K562 (cell line): ENCODE data around the gene RBFOX1. TPM values are rescaled to one million over a fixed set of nuclear protein-coding genes. Genes with fewer than 3 reads are reported as not detected.

Experiments
- ERF ChIP-seq: fragments of 450-650 bp; formaldehyde crosslinking; IDR thresholded peaks from 2 replicates; pipeline ENCODE4 v1.4.0; 2020; ENCODE audit warnings: mild to moderate bottlenecking, mixed read lengths
- polyA plus RNA-seq, 8 experiments: library from polyadenylated mRNA; depleted of rRNA in 4 of 8; stranded (reverse) in 5 of 8; unstranded in 3 of 8; fragments of >200 nt; fragmentation: Nextera tagmentation in 2 of 8; fragmentation: Illumina TruSeq in 1 of 8; extraction: Ambion mirVana in 2 of 8; extraction: Trizol in 1 of 8; gene quantifications; 2 replicates each; pipeline versions ENCODE4 v1.2.1 to v1.2.3, GENCODE V29; 2011 to 2014; ENCODE audit warnings: inconsistent platforms in 1 of 8, missing spikeins in 1 of 8
- total RNA-seq, 7 experiments: library from RNA; depleted of rRNA in 6 of 7; stranded (reverse); fragments of >200 nt in 6 of 7; fragmentation: Illumina TruSeq in 2 of 7; extraction: Trizol in 2 of 7; gene quantifications; 2 replicates each; pipeline versions ENCODE4 v1.2.1 to v1.2.3, GENCODE V29; 2011 to 2021; ENCODE audit warnings: low replicate concordance in 1 of 7
- TF ChIP-seq, protein P1 (sequence below), 2 experiments: fragments of 450-650 bp in 1 of 2; sonication (generic) in 1 of 2; formaldehyde crosslinking in 1 of 2; IDR thresholded peaks; 2 replicates each; pipeline versions ENCODE4 v1.7.1 to v1.9.0; 2016 to 2022; ENCODE audit warnings: inconsistent platforms in 1 of 2, mild to moderate bottlenecking in 1 of 2, missing genetic modification reagents in 1 of 2

RBFOX1 gene
- total and polyA plus RNA-seq, 9 of the 15 experiments (the other 6 are each of a cell fraction or from before 2014, with no cell fraction given) = 0.03 TPM; not detected in 8

GRCh38 chr16:7709186-7709585 is 376.5 kb downstream of the RBFOX1 start (continued):
- TF ChIP-seq, protein P1, sequence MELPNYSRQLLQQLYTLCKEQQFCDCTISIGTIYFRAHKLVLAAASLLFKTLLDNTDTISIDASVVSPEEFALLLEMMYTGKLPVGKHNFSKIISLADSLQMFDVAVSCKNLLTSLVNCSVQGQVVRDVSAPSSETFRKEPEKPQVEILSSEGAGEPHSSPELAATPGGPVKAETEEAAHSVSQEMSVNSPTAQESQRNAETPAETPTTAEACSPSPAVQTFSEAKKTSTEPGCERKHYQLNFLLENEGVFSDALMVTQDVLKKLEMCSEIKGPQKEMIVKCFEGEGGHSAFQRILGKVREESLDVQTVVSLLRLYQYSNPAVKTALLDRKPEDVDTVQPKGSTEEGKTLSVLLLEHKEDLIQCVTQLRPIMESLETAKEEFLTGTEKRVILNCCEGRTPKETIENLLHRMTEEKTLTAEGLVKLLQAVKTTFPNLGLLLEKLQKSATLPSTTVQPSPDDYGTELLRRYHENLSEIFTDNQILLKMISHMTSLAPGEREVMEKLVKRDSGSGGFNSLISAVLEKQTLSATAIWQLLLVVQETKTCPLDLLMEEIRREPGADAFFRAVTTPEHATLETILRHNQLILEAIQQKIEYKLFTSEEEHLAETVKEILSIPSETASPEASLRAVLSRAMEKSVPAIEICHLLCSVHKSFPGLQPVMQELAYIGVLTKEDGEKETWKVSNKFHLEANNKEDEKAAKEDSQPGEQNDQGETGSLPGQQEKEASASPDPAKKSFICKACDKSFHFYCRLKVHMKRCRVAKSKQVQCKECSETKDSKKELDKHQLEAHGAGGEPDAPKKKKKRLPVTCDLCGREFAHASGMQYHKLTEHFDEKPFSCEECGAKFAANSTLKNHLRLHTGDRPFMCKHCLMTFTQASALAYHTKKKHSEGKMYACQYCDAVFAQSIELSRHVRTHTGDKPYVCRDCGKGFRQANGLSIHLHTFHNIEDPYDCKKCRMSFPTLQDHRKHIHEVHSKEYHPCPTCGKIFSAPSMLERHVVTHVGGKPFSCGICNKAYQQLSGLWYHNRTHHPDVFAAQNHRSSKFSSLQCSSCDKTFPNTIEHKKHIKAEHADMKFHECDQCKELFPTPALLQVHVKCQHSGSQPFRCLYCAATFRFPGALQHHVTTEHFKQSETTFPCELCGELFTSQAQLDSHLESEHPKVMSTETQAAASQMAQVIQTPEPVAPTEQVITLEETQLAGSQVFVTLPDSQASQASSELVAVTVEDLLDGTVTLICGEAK (IDR thresholded peaks at IDR 0.05) = no peak
- TF ChIP-seq, protein P1 (CRISPR knock-in tag; IDR thresholded peaks at IDR 0.05) = no peak
- TF ChIP-seq ERF = no peak
